NCI-H2081 (cell line): Measurements from ENCODE around the gene BPIFB3.
"Not testable (repeated sequence)": the region's sequence is repeated elsewhere in the genome, so short reads cannot be mapped to it uniquely, and the experiment has no call there.

Experiments
- DNase-seq, 2 experiments: peaks; one replicate each; lab custom pipeline; 2025; lab: John Stamatoyannopoulos, UW

Gene BPIFB3

DNA sequence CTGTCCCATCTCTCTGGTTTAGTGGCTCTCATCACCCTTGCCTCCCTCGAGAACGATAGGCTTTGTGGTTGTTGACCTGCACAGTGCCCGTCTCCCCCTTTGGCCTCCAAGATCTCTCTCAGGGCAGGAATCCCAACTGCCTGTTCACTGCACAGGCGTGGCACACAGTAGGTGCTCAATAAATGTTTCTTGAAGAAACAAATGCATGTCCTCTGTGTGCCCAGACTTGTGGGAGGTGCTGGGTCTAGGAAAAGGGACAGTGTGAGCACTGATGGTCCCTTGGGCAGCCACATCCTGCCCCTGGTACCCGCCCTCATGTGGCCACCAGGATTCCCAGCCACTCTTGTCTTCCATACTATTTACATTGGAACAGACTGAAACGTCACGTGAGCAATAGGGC, 24.8 kb upstream of the BPIFB3 start:
- DNase-seq, result no peak

GRCh38 chr20:33030076-33030475, 23.6 kb upstream of the BPIFB3 start:
- no peak for DNase-seq

DNA sequence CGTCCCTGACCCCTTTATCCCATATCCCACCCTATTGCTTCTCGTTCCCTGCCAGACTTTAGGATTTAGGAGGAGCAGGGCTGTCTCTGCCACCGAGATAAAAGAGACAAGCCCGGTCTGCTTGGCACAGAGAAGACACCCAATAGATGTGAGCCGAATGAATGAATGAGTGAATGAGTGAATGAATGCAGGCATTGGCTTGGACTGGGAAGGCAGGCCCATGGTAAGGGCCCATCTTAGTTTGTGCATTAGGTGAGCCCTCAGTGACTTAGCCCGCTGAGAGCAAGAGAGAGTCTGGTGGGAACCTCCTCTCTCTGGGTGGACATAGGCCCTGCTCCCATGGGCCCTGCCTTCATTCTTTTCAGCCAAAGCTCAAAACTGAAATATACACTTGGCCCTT, 23.1 kb upstream of the BPIFB3 start:
- DNase-seq, result no peak

- DNase-seq, result no peak
These were observed 22.2 kb upstream of the BPIFB3 start, which contains the start of gene BPIFB6 for GRCh38 chr20:33031531-33031930. TSS of gene BPIFB6 (plus strand) at chr20:33031648. CDS start at chr20:33031648, 0 bp downstream.

DNA sequence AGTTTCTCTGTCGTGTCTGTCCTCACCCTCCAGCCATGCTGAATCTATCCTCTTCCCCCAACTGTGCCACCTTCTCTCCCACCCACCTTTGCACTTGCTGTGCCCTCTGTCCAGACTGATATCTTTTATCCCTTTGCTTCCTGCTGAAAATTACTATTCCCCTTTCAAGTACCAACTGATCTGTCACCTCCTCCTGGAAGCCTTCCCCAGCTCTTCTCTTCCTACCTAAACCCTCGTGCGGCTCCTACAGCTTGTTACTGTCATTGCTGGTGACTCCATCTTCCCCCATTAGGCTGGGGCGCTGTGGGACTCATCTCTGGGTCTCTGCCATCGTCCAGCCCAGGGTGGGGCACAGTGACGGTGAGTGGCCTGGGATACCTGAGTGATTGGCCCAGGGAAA, 21.1 kb upstream of the BPIFB3 start:
- DNase-seq, result no peak

DNA sequence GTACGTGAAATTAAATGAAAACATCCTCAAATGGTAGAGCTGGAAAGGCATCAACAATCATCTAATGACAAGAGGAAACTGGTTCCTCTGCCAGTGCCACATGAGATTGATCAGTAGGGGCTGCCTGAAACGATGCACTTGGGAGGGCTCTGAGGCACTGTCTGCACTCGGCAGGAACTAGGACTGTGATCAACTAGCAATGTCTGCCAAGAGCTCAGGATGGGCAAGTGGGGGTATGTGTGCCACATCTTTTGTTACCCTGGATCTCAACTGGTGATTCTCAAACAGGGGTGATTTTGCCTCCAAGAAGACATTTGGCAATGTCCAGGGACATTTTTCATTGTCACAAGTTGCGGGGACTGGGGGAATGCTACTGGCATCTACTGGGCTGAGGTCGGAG, 20.3 kb upstream of the BPIFB3 start:
- no peak for DNase-seq

DNA sequence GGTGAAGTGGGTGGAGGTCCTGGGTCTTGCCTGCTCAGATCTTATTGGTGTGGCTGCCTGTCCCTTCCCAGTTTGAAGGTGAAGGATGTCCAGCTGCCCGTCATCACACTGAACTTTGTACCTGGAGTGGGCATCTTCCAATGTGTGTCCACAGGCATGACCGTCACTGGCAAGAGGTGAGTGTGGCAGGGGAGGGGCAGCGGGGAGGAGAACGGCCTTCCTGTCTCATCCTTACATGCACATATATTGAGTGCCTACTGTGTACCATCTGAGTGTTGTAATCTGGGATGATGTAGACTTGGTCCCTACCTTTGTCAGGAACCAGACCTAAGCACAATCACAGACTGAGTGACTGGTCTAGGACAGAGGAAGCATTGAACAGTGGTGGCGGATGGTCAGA, 19.6 kb upstream of the BPIFB3 start:
- DNase-seq, result no peak

- DNase-seq, result no peak
These were observed 18.7 kb upstream of the BPIFB3 start for GRCh38 chr20:33034901-33035492.

DNA sequence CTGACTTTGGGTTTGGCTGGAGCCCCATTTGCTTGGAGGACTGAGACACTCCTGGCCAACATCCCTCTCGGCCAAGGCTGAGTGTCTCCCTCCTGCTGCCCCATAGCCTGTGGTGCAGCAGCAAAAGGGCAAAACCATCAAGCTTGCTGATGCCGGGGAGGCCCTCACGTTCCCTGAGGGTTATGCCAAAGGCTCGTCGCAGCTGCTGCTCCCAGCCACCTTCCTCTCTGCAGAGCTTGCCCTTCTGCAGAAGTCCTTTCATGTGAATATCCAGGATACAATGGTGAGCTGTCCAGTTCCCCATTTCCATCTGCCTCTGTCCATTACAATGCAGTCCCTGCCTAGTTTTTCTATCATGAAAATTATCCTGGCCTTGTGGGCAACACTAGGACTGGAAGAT, 16.2 kb upstream of the BPIFB3 start:
- no peak for DNase-seq

DNA sequence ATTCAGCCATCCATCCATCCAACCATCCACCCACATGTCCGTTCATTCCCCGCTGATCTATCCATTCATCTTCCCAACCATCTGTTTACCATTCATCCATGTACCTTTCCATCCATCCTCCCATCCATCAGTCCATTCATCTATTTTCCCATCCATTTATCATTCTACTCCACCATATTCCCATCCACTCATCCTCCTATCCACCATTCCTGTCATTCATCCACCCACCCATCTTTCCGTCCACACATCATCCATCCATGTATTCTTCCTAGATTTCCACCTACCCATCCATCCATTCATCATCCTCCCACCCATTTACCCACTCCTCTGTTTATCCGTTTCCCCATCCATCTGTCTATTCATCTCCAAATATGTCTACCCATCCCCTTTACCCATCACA, 15.5 kb upstream of the BPIFB3 start:
- no peak for DNase-seq

- no peak for DNase-seq
These were observed 11.3 kb upstream of the BPIFB3 start for GRCh38 chr20:33042430-33042829.

GRCh38 chr20:33042983-33043730, 10.5 kb upstream of the BPIFB3 start:
- no peak for DNase-seq

DNA sequence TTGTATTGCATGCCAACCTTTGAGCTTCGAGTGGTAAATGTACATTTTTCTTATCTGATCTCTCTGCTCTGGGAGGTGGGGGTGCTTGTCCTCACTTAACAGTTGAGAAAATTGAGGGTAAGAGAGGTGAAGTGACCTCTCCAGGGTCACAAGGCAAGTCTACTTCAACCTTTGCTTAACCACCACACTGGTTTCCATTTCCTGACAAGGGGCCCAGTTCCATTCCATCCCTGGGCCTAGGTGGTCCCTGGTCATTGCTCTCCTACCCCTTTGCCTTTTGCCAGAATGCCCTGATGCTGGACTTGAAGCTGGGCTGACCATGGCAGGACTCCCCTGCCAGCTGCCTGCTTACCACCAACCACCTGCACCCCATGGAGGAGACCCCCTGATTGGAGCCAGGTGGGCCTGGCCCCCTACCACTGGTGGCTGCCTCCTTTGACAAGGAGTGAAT, 9.9 kb upstream of the BPIFB3 start:
- DNase-seq, result no peak

DNA sequence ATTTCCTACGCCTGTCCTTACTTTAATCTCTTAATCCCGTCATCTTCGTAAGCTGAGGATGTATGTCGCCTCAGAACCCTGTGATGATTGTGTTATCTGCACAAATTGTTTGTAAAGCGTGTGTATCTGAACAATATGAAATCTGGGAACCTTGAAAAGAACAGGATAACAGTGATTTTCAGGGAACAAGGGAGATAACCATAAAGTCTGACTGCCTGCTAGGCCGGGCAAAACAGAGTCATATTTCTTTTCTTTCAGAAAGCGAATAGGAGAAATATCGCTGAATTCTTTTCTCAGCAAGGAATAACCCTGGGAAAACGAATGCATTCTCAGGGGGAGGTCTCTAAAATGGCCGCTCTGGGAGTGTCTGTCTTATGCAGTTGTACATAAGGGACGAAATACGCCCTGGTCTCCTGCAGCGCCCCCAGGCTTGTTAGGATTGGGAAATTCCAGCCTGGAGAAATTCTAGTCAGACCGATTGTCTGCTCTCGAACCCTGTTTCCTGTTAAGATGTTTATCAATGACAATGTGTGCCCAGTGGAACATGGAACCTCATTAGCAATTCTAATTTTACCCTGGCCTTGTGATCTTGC, 8.5 kb upstream of the BPIFB3 start:
- not testable (repeated sequence) for DNase-seq

- no peak for DNase-seq
These were observed 7.3 kb upstream of the BPIFB3 start for GRCh38 chr20:33046412-33046811.

DNA sequence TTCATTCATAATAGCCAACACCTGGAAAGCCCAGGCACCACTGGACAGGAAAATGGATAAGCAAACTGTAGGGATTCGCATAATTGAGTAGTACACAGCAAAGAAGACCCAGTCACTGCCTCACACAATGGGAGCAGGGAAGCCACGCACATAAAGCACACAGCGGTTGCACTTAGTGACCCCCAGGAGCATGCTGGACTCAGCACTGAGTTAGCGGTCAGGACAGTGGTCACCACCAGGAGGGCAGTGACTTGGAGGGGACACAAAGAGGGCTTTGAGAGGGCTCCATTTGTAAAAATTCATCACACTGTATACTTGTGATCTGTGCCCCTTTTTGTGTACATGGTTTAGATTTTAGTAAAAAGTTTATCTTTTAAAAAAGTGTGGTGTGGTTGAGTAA, 2.4 kb upstream of the BPIFB3 start:
- no peak for DNase-seq

GRCh38 chr20:33054381-33054780, 678 bp downstream of the BPIFB3 start:
- no peak for DNase-seq

DNA sequence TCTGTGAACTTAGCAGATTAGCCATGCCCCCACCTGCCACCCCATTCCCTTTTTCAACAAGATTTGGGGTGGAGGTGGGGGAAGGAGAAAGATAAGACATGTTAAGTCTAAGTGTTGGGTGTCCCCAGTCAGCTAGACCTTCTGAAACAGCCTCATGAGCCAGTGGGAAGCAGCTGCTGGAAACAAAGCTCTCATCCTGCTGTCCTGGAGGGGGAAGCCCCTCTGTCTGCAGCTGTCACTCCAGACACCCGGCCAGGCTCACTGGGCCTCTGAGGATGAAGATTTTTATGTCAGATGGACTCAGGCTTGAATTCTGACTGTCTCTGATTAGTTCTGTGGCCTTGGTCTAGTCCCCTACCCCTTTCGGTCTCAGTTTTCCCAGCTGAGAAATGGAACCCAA, 1.1 kb downstream of the BPIFB3 start:
- DNase-seq, result no peak

DNA sequence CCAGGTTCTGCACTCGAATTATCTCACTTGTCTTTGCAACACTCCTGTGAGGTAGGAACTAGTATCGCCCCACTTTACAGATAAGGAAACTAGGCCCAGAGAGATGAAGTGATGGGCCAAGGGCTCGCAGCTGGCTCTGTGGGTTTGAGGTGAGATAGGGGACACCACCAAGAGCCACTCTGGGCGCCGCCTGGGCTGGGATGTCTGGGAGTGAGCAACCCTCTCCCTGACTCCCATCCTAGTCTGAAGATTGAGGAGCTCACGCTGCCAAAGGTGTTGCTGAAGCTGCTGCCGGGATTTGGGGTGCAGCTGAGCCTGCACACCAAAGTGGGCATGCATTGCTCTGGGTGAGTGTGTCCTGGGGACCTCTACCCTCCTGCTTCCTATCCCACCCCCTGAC, 5.4 kb downstream of the BPIFB3 start:
- DNase-seq, result no peak

GRCh38 chr20:33059741-33060390, 6.2 kb downstream of the BPIFB3 start:
- DNase-seq, result no peak

DNA sequence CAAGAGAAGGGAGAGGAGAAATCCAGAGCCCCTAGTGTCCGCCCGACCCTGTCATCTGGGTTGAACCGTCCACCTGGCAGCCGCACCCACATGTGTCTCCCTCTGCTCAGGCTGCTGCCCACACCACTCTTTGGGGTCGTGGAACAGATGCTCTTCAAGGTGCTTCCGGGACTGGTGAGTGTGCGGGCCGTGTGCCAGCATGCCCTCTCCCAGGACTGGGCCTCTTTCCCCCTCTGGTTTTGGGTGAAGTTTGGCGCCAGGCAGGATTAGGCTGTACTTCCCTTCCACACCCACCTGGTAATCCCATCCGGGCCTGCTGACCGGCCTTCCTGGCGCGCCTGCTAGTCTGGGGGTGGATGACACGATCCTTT, 7.9 kb downstream of the BPIFB3 start:
- no peak for DNase-seq

GRCh38 chr20:33062105-33062824, 8.6 kb downstream of the BPIFB3 start:
- no peak for DNase-seq
